BJ (cell line): Measurements from ENCODE around the gene PIK3CD. TPM values are rescaled to one million over a fixed set of nuclear protein-coding genes. Genes with fewer than 3 reads are reported as not detected.

Experiments used
- CTCF ChIA-PET: fragments of 350-600 bp; formaldehyde crosslinking; extraction: SDS; loops from one replicate; lab custom pipeline; 2021; ENCODE audit warnings: antibody characterized with exemption, inconsistent platforms; lab: Yijun Ruan, JAX
- POLR2A ChIA-PET: fragments of 300-600 bp; sonication (Branson Sonifier 250); formaldehyde crosslinking; extraction: SDS; loops from one replicate; lab custom pipeline; 2021; ENCODE audit warnings: antibody characterized with exemption; lab: Charles Lee
- DNase-seq: peaks from one replicate; pipeline ENCODE4 v3.0.0-alpha.2; 2011; ENCODE audit warnings: low read depth
- H3K27me3 ChIP-seq: 2 replicates; pipeline ENCODE4 v1.6.0; 2011; ENCODE audit warnings: low read length; ENCODE audit not compliant: control insufficient read depth, insufficient read depth
- H3K36me3 ChIP-seq: 2 replicates; pipeline ENCODE4 v1.5.1; 2011; ENCODE audit warnings: low read length; ENCODE audit not compliant: control insufficient read depth, insufficient read depth
- H3K4me3 ChIP-seq: 2 replicates; pipeline ENCODE4 v1.5.1; 2011; ENCODE audit warnings: low read depth, mild to moderate bottlenecking, control low read depth, low read length
- CTCF ChIP-seq: IDR thresholded peaks from 2 replicates; pipeline ENCODE4 v1.5.1; 2011; ENCODE audit warnings: low read depth, mild to moderate bottlenecking, control low read depth, inconsistent platforms, low read length, moderate library complexity; ENCODE audit not compliant: insufficient read depth
- polyA plus RNA-seq: library from polyadenylated mRNA; depleted of rRNA; stranded (reverse); fragments of >200 nt; gene quantifications from 2 replicates; pipeline ENCODE4 v1.2.3, GENCODE V29; 2011

The PIK3CD gene
- polyA plus RNA-seq, 1 experiment, result 9.2 TPM

GRCh38 chr1:9729523-9729922, 78.0 kb downstream of the PIK3CD start:
- ChIA-PET POLR2A (interaction anchor here (0.6 kb wide), 1 partner anchor 9 kb away, joined by 17 read pairs; no protein-coding TSS in a partner anchor), CTCF (interaction anchor here (1.1 to 2.2 kb wide), 2 partner anchors 8 to 103 kb away, joined by 3 to 7 read pairs; no protein-coding TSS in a partner anchor)
- H3K4me3 ChIP-seq, result no peak overlapping the region
- H3K36me3 ChIP-seq, result peaks cover 48% of the 10 kb centered on the region
- no peaks in the 10 kb centered on the region for H3K27me3 ChIP-seq
- TF ChIP-seq CTCF, result no peak
- no peak for DNase-seq

- Histone ChIP-seq H3K4me3 (no peak overlapping the region), H3K36me3 (peaks cover 47% of the 10 kb centered on the region), H3K27me3 (no peaks in the 10 kb centered on the region)
- TF ChIP-seq CTCF, result no peak
- POLR2A ChIA-PET, result no interaction called here
- CTCF ChIA-PET, result interaction anchor here (1.1 to 2.2 kb wide), 2 partner anchors 9 to 104 kb away, joined by 3 to 7 read pairs; no protein-coding TSS in a partner anchor
- no peak for DNase-seq
These were observed 78.8 kb downstream of the PIK3CD start for GRCh38 chr1:9730096-9730901.

GRCh38 chr1:9731051-9731537, 79.6 kb downstream of the PIK3CD start:
- Histone ChIP-seq H3K36me3 (peaks cover 48% of the 10 kb centered on the region), H3K27me3 (no peaks in the 10 kb centered on the region), H3K4me3 (no peak overlapping the region)
- CTCF ChIA-PET, result interaction anchor here (1.2 to 2.2 kb wide), 2 partner anchors 10 to 104 kb away, joined by 6 to 7 read pairs; no protein-coding TSS in a partner anchor
- no peak for DNase-seq
- POLR2A ChIA-PET, result no interaction called here
- no peak for TF ChIP-seq CTCF

GRCh38 chr1:9731561-9731960, 80.0 kb downstream of the PIK3CD start:
- no peak for TF ChIP-seq CTCF
- ChIA-PET CTCF (interaction anchor here (1.2 to 2.2 kb wide), 2 partner anchors 10 to 105 kb away, joined by 6 to 7 read pairs; no protein-coding TSS in a partner anchor), POLR2A (no interaction called here)
- Histone ChIP-seq H3K27me3 (no peaks in the 10 kb centered on the region), H3K4me3 (no peak overlapping the region), H3K36me3 (peaks cover 52% of the 10 kb centered on the region)
- DNase-seq, result no peak
